HCT116 (cell line): ENCODE results near the gene PCDHGA1. TPM values are rescaled to one million over a fixed set of nuclear protein-coding genes. Genes with fewer than 3 reads are reported as not detected.

ENCODE experiments used
- ATAC-seq: fragments of 200-7000 bp; cut with Tn5 transposase; 2 replicates; pipeline ENCODE4 v1.9.1; 2020; ENCODE audit warnings: mild to moderate bottlenecking, moderate library complexity
- BruUV-seq: library from RNA; stranded (reverse); fragments of 400-500 nt; replicated peaks from 2 replicates; lab custom pipeline; 2021; lab: Mats Ljungman, UMichigan
- CTCF ChIA-PET: fragments of 300-600 bp; sonication (Branson Sonifier 250); formaldehyde crosslinking; loops from one replicate; lab custom pipeline; 2021; ENCODE audit warnings: antibody characterized with exemption; lab: Charles Lee
- POLR2A ChIA-PET: fragments of 300-600, 350-600 bp; sonication (Branson Sonifier 250); formaldehyde crosslinking; loops from one replicate; lab custom pipeline; 2021; ENCODE audit warnings: antibody characterized with exemption; lab: Charles Lee
- RAD21 ChIA-PET, 2 experiments: fragments of 300-600 bp; sonication (Branson Sonifier 250); formaldehyde crosslinking; loops; one replicate each; lab custom pipeline; 2023; ENCODE audit warnings: low total read pairs in 2 of 2; ENCODE audit not compliant: uncharacterized antibody in 2 of 2, unreplicated experiment in 2 of 2, low non-redundant PET in 1 of 2; lab: Charles Lee
- DNase-seq: peaks from one replicate; pipeline ENCODE4 v3.0.0-alpha.2; 2010; ENCODE audit warnings: low read depth, low spot score
- H2AFZ ChIP-seq: fragments of 200-600 bp; shearing (Covaris generic), sonication (generic); 2 replicates; pipeline ENCODE4 v1.6.1; 2017; ENCODE audit warnings: low read depth, mixed run types, mixed read lengths, antibody characterized with exemption, low read length; ENCODE audit not compliant: poor library complexity, severe bottlenecking
- H3K27ac ChIP-seq: 2 replicates; pipeline ENCODE4 v1.5.1; 2012; ENCODE audit warnings: low read depth, low read length
- H3K27me3 ChIP-seq: fragments of 200-600 bp; sonication (generic); 2 replicates; pipeline ENCODE4 v1.6.1; 2016; ENCODE audit warnings: mixed run types, low read length, mixed read lengths; ENCODE audit not compliant: insufficient read depth
- H3K36me3 ChIP-seq, 2 experiments: fragments of 200-500 bp in 1 of 2; fragments of 200-600 bp in 1 of 2; sonication (Bioruptor generic) in 1 of 2; sonication (generic) in 1 of 2; 2 replicates each; pipeline versions ENCODE4 v1.5.1 to v1.6.1; 2014 to 2016; ENCODE audit warnings: low read length in 2 of 2, inconsistent platforms in 1 of 2, mixed read lengths in 1 of 2, mixed run types in 1 of 2; ENCODE audit not compliant: insufficient read depth in 2 of 2, control insufficient read depth in 1 of 2
- H3K4me1 ChIP-seq, 2 experiments: fragments of 200-600 bp in 1 of 2; sonication (generic) in 1 of 2; 2 replicates each; pipeline versions ENCODE4 v1.5.1 to v1.6.1; 2012 to 2017; ENCODE audit warnings: low read length in 2 of 2, inconsistent platforms in 1 of 2, mild to moderate bottlenecking in 1 of 2, mixed read lengths in 1 of 2, mixed run types in 1 of 2, moderate library complexity in 1 of 2; ENCODE audit not compliant: insufficient read depth in 2 of 2, control insufficient read depth in 1 of 2
- H3K4me2 ChIP-seq: fragments of 200-600 bp; sonication (generic); 2 replicates; pipeline ENCODE4 v1.6.1; 2017; ENCODE audit warnings: mixed run types, low read length, mixed read lengths
- H3K4me3 ChIP-seq, 2 experiments: fragments of 200-600 bp in 1 of 2; sonication (generic) in 1 of 2; replicated peaks in 1 of 2; 2 replicates each; pipeline ENCODE4 v1.5.1; 2011 to 2016; ENCODE audit warnings: low read length in 2 of 2, control low read depth in 1 of 2, low read depth in 1 of 2, mild to moderate bottlenecking in 1 of 2, mixed read lengths in 1 of 2, mixed run types in 1 of 2
- H3K79me2 ChIP-seq: fragments of 200-600 bp; sonication (generic); 2 replicates; pipeline ENCODE4 v1.6.1; 2017; ENCODE audit warnings: mild to moderate bottlenecking, mixed run types, low read length, moderate library complexity, mixed read lengths; ENCODE audit not compliant: insufficient read depth
- H3K9ac ChIP-seq: fragments of 200-600 bp; sonication (generic); 2 replicates; pipeline ENCODE4 v1.6.1; 2016; ENCODE audit warnings: low read length, mixed read lengths
- H3K9me2 ChIP-seq: fragments of 200-600 bp; sonication (generic), shearing (Covaris generic); 2 replicates; pipeline ENCODE4 v1.6.1; 2017; ENCODE audit warnings: mixed run types, mild to moderate bottlenecking, moderate library complexity; ENCODE audit not compliant: insufficient read depth
- H3K9me3 ChIP-seq, 2 experiments: fragments of 200-500 bp in 1 of 2; fragments of 200-600 bp in 1 of 2; sonication (Bioruptor generic) in 1 of 2; sonication (generic) in 1 of 2; 2 replicates each; pipeline ENCODE4 v1.6.1; 2014 to 2017; ENCODE audit warnings: low read length in 2 of 2, mixed read lengths in 2 of 2, inconsistent platforms in 1 of 2, low read depth in 1 of 2, mild to moderate bottlenecking in 1 of 2, mixed run types in 1 of 2, moderate library complexity in 1 of 2; ENCODE audit not compliant: control insufficient read depth in 1 of 2, insufficient read depth in 1 of 2
- H4K20me1 ChIP-seq: fragments of 200-600 bp; sonication (generic), shearing (Covaris generic); 2 replicates; pipeline ENCODE4 v1.6.1; 2017; ENCODE audit warnings: mixed run types, mild to moderate bottlenecking, moderate library complexity; ENCODE audit not compliant: insufficient read depth
- CTCF ChIP-seq, 3 experiments: fragments of 200-600 bp in 1 of 3; sonication (generic) in 1 of 3; IDR thresholded peaks in 2 of 3; conservative IDR thresholded peaks in 1 of 3; 2 replicates each; pipeline ENCODE4 v1.5.1; 2012 to 2017; ENCODE audit warnings: low read depth in 2 of 3, low read length in 2 of 3, antibody characterized with exemption in 1 of 3, borderline replicate concordance in 1 of 3, control low read depth in 1 of 3, mild to moderate bottlenecking in 1 of 3, mixed read lengths in 1 of 3, mixed run types in 1 of 3, moderate library complexity in 1 of 3; ENCODE audit not compliant: insufficient read depth in 1 of 3
- EGR1 ChIP-seq: IDR thresholded peaks from 2 replicates; pipeline ENCODE4 v1.6.1; 2012; ENCODE audit warnings: low read depth
- ELF1 ChIP-seq: IDR thresholded peaks from 2 replicates; pipeline ENCODE4 v1.6.1; 2012; ENCODE audit warnings: low read depth, borderline replicate concordance
- EZH2 ChIP-seq: fragments of 200-600 bp; sonication (generic); IDR thresholded peaks from 2 replicates; pipeline ENCODE4 v1.6.1; 2017; ENCODE audit warnings: antibody characterized with exemption, mixed run types
- EZH2phosphoT487 ChIP-seq: fragments of 200-600 bp; IDR thresholded peaks from 2 replicates; pipeline ENCODE4 v1.6.1; 2018; ENCODE audit warnings: antibody characterized with exemption, borderline replicate concordance
- FOSL1 ChIP-seq: IDR thresholded peaks from 2 replicates; pipeline ENCODE4 v1.6.1; 2012; ENCODE audit warnings: low read depth
- JUND ChIP-seq: IDR thresholded peaks from 2 replicates; pipeline ENCODE4 v1.6.1; 2012
- MAX ChIP-seq: IDR thresholded peaks from 2 replicates; pipeline ENCODE4 v1.6.1; 2012
- POLR2A ChIP-seq: IDR thresholded peaks from 2 replicates; pipeline ENCODE4 v1.7.0; 2011; ENCODE audit warnings: borderline replicate concordance; ENCODE audit not compliant: insufficient read depth, insufficient read length; ENCODE audit errors: extremely low read depth
- RAD21 ChIP-seq: IDR thresholded peaks from 2 replicates; pipeline ENCODE4 v1.6.1; 2012; ENCODE audit warnings: low read depth, mild to moderate bottlenecking
- SP1 ChIP-seq: IDR thresholded peaks from 2 replicates; pipeline ENCODE4 v1.6.1; 2012; ENCODE audit warnings: low read depth
- SRF ChIP-seq: IDR thresholded peaks from 2 replicates; pipeline ENCODE4 v1.6.1; 2012; ENCODE audit warnings: low read depth
- TCF7L2 ChIP-seq: IDR thresholded peaks from 2 replicates; pipeline ENCODE4 v1.7.0; 2011; ENCODE audit warnings: borderline replicate concordance, inconsistent platforms; ENCODE audit not compliant: insufficient read depth, insufficient read length; ENCODE audit errors: extremely low read depth
- ZBTB33 ChIP-seq: IDR thresholded peaks from 2 replicates; pipeline ENCODE4 v1.6.1; 2011; ENCODE audit warnings: mild to moderate bottlenecking, low read length, moderate library complexity; ENCODE audit not compliant: insufficient replicate concordance; ENCODE audit errors: extremely low read depth
- intact Hi-C: fragments of 100-400 bp; cut with micrococcal nuclease; formaldehyde crosslinking; loops from 2 replicates; pipeline ENCODE4 v1.10.0; 2022
- total RNA-seq: library from RNA; stranded (reverse); gene quantifications from one replicate; pipeline ENCODE4 v1.2.1, GENCODE V29; 2021; ENCODE audit not compliant: unreplicated experiment

Gene PCDHGA1
- total RNA-seq, 1 experiment from 2014 or later = 0.05 TPM

GRCh38 chr5:141477815-141478214 is 147.5 kb downstream of the PCDHGA1 start:
- Histone ChIP-seq H2AFZ (no peak overlapping the region), H3K4me2 (no peak overlapping the region), H3K9me2 (no peaks in the 10 kb centered on the region), H3K9me3 (no peaks in the 10 kb centered on the region), H3K9ac (no peak overlapping the region), H3K36me3 (no peaks in the 10 kb centered on the region), H3K79me2 (no peaks in the 10 kb centered on the region), H3K4me1 (no peaks in the 10 kb centered on the region), H4K20me1 (no peaks in the 10 kb centered on the region), H3K4me3 (no peak overlapping the region), H3K27me3 (no peaks in the 10 kb centered on the region), H3K27ac (no peak overlapping the region)
- intact Hi-C loops = no loop called here
- POLR2A ChIA-PET = no interaction called here
- RAD21 ChIA-PET = no interaction called here
- DNase-seq (no peak), ATAC-seq (no peak)
- no peak for TF ChIP-seq ZBTB33
- no peak for TF ChIP-seq SP1
- TF ChIP-seq EZH2 = no peak
- TF ChIP-seq CTCF (IDR thresholded peaks at IDR 0.05 in 2 of 3, conservative IDR thresholded peaks at IDR 0.05 in 1 of 3; ENCODE audit: borderline replicate concordance in 1 of 3, insufficient read depth in 1 of 3, low read depth in 2 of 3, low read length in 2 of 3) = no peak
- TF ChIP-seq ELF1 = no peak
- no peak for TF ChIP-seq SRF
- TF ChIP-seq FOSL1 = no peak
- TF ChIP-seq EGR1 = no peak
- no peak for TF ChIP-seq MAX
- no peak for TF ChIP-seq EZH2phosphoT487
- TF ChIP-seq JUND = no peak
- TF ChIP-seq TCF7L2 = no peak
- TF ChIP-seq RAD21 = no peak
- TF ChIP-seq POLR2A = no peak
- CTCF ChIA-PET = no interaction called here
- no TSS peak for BruUV-seq
